Smooth muscle cell (in vitro differentiated cells): ENCODE results near the gene LHPP. TPM values are rescaled to one million over a fixed set of nuclear protein-coding genes. Genes with fewer than 3 reads are reported as not detected.

Experiments used
- DNase-seq: peaks from one replicate; lab custom pipeline; 2025; ENCODE audit not compliant: unreplicated experiment; lab: John Stamatoyannopoulos, UW
- H2AFZ ChIP-seq: fragments of 200-600 bp; sonication (generic); 2 replicates; pipeline ENCODE4 v1.6.0; 2016; ENCODE audit warnings: antibody characterized with exemption, low read depth, mild to moderate bottlenecking
- H3F3A ChIP-seq: fragments of 200-600 bp; sonication (generic); 2 replicates; pipeline ENCODE4 v1.6.0; 2017; ENCODE audit warnings: antibody characterized with exemption, low read depth
- H3K27ac ChIP-seq: fragments of 200-600 bp; sonication (generic); 2 replicates; pipeline ENCODE4 v1.5.1; 2016; ENCODE audit warnings: low read depth, mild to moderate bottlenecking
- H3K27me3 ChIP-seq: fragments of 200-600 bp; sonication (generic); 2 replicates; pipeline ENCODE4 v1.6.1; 2016; ENCODE audit warnings: low read depth, mild to moderate bottlenecking
- H3K36me3 ChIP-seq: fragments of 200-600 bp; sonication (generic); 2 replicates; pipeline ENCODE4 v1.5.1; 2016; ENCODE audit warnings: low read depth
- H3K4me1 ChIP-seq: fragments of 200-600 bp; sonication (generic); 2 replicates; pipeline ENCODE4 v1.5.1; 2016; ENCODE audit warnings: low read depth
- H3K4me2 ChIP-seq: fragments of 200-600 bp; sonication (generic); 2 replicates; pipeline ENCODE4 v1.6.0; 2016; ENCODE audit warnings: mild to moderate bottlenecking
- H3K4me3 ChIP-seq: fragments of 200-600 bp; sonication (generic); 2 replicates; pipeline ENCODE4 v1.5.1; 2016; ENCODE audit warnings: mild to moderate bottlenecking
- H3K79me2 ChIP-seq: fragments of 200-600 bp; sonication (generic); 2 replicates; pipeline ENCODE4 v1.6.0; 2016; ENCODE audit warnings: low read depth, mild to moderate bottlenecking
- H3K9ac ChIP-seq: fragments of 200-600 bp; sonication (generic); 2 replicates; pipeline ENCODE4 v1.6.0; 2016; ENCODE audit warnings: low read depth
- H3K9me3 ChIP-seq: fragments of 200-600 bp; sonication (generic); replicated peaks from 2 replicates; pipeline ENCODE4 v1.5.1; 2016; ENCODE audit warnings: low read depth
- H4K20me1 ChIP-seq: fragments of 200-600 bp; sonication (generic); 2 replicates; pipeline ENCODE4 v1.6.0; 2016; ENCODE audit warnings: low read depth
- CTCF ChIP-seq: fragments of 200-600 bp; sonication (generic); IDR thresholded peaks from 2 replicates; pipeline ENCODE4 v1.5.1; 2017; ENCODE audit warnings: borderline replicate concordance, mild to moderate bottlenecking, antibody characterized with exemption; ENCODE audit not compliant: insufficient read depth, poor library complexity, severe bottlenecking
- WGBS: methylation state at CpG from one replicate; pipeline ENCODE4 v1.1.7; 2016; ENCODE audit warnings: low lambda C conversion rate; 5-methylcytosine and 5-hydroxymethylcytosine counted together
- polyA plus RNA-seq: library from polyadenylated mRNA; unstranded; fragments of >200 nt; fragmentation: Nextera tagmentation; extraction: Ambion mirVana; gene quantifications from 2 replicates; pipeline ENCODE4 v1.2.1, GENCODE V29; 2016
- total RNA-seq: library from RNA; depleted of rRNA; stranded (reverse); fragments of >200 nt; gene quantifications from 2 replicates; pipeline ENCODE4 v1.2.3, GENCODE V29; 2014

Gene LHPP
- total and polyA plus RNA-seq, 2 experiments from 2014 or later = 7.6 to 14.0 TPM

- H3K36me3 ChIP-seq = no peaks in the 10 kb centered on the region
- H4K20me1 ChIP-seq = peaks cover 5% of the 10 kb centered on the region
- H3K79me2 ChIP-seq = no peaks in the 10 kb centered on the region
- TF ChIP-seq CTCF = no peak
- H3K9ac ChIP-seq = no peak overlapping the region
- no peaks in the 10 kb centered on the region for H3F3A ChIP-seq
- no peak overlapping the region for H3K4me2 ChIP-seq
- H3K27ac ChIP-seq = no peak overlapping the region
- no peaks in the 10 kb centered on the region for H3K27me3 ChIP-seq
- 98% methylated on average over 4 of the region's 4 CpGs for WGBS
- no peak overlapping the region for H3K4me3 ChIP-seq
- H3K4me1 ChIP-seq = peaks cover 5% of the 10 kb centered on the region
- no peak for DNase-seq
- H3K9me3 ChIP-seq = no peaks in the 10 kb centered on the region
- no peak overlapping the region for H2AFZ ChIP-seq
These were observed 5.5 kb downstream of the LHPP start for GRCh38 chr10:124467165-124467564.

- no peaks in the 10 kb centered on the region for H3F3A ChIP-seq
- H4K20me1 ChIP-seq = peaks cover 5% of the 10 kb centered on the region
- H3K79me2 ChIP-seq = no peaks in the 10 kb centered on the region
- peaks cover 5% of the 10 kb centered on the region for H3K4me1 ChIP-seq
- no peak overlapping the region for H3K9ac ChIP-seq
- no peak for TF ChIP-seq CTCF
- WGBS = 88% methylated on average over 13 of the region's 13 CpGs
- no peak overlapping the region for H3K4me3 ChIP-seq
- no peaks in the 10 kb centered on the region for H3K9me3 ChIP-seq
- DNase-seq = no peak
- no peaks in the 10 kb centered on the region for H3K36me3 ChIP-seq
- no peak overlapping the region for H3K4me2 ChIP-seq
- no peaks in the 10 kb centered on the region for H3K27me3 ChIP-seq
- H2AFZ ChIP-seq = no peak overlapping the region
- no peak overlapping the region for H3K27ac ChIP-seq
These were observed 7.0 kb downstream of the LHPP start for GRCh38 chr10:124468624-124469023.

GRCh38 chr10:124469956-124470484 is 8.4 kb downstream of the LHPP start:
- Histone ChIP-seq H3K36me3 (no peaks in the 10 kb centered on the region), H2AFZ (no peak overlapping the region), H3K9me3 (no peaks in the 10 kb centered on the region), H3K9ac (no peak overlapping the region), H4K20me1 (peaks cover 5% of the 10 kb centered on the region), H3F3A (no peaks in the 10 kb centered on the region), H3K27ac (no peak overlapping the region), H3K79me2 (no peaks in the 10 kb centered on the region), H3K4me1 (peaks cover 5% of the 10 kb centered on the region), H3K27me3 (no peaks in the 10 kb centered on the region), H3K4me2 (no peak overlapping the region), H3K4me3 (no peak overlapping the region)
- no peak for TF ChIP-seq CTCF
- WGBS = 67% methylated on average over 20 of the region's 20 CpGs
- DNase-seq = no peak
